Measurements from ENCODE around the gene RYR2. TPM values are rescaled to one million over a fixed set of nuclear protein-coding genes. Genes with fewer than 3 reads are reported as not detected.
"Not testable (repeated sequence)": the region's sequence is repeated elsewhere in the genome, so short reads cannot be mapped to it uniquely, and the experiment has no call there.

RYR2 gene
- total RNA-seq, 1 donor from 2014 or later: 4.8 TPM

DNA sequence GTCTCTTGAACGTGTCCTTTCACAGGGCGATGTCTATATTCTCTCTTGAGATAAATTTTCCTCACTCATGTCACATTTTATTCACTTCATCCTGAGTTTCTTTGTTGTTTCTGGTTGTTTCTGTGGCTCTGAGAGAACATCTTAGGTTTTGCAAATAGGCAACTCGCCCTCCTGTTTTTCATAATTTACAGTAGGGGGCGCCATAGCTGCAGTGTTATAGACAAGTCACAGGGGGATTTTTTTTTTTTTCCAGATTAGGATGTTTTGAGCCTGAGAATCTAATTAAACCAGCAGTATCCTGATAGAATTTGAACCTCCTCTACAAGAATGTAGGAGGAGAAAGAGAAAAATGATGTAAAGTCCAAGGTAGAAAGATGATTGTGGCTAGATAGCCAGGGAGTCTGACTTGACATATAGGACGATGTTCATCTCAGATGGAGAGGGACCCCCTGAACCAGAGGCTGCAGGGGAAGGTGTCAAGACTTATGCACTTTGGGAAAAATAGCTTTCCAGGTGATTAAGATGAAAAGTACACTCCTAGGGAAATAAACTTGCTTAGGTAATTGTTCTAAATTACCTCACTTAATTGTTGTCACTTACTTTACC is 772.4 kb downstream of the RYR2 start:
- no peak overlapping the region for H3K27ac ChIP-seq
- intact Hi-C loops (cut with DNase I): no loop called here
- TF ChIP-seq, protein P1, sequence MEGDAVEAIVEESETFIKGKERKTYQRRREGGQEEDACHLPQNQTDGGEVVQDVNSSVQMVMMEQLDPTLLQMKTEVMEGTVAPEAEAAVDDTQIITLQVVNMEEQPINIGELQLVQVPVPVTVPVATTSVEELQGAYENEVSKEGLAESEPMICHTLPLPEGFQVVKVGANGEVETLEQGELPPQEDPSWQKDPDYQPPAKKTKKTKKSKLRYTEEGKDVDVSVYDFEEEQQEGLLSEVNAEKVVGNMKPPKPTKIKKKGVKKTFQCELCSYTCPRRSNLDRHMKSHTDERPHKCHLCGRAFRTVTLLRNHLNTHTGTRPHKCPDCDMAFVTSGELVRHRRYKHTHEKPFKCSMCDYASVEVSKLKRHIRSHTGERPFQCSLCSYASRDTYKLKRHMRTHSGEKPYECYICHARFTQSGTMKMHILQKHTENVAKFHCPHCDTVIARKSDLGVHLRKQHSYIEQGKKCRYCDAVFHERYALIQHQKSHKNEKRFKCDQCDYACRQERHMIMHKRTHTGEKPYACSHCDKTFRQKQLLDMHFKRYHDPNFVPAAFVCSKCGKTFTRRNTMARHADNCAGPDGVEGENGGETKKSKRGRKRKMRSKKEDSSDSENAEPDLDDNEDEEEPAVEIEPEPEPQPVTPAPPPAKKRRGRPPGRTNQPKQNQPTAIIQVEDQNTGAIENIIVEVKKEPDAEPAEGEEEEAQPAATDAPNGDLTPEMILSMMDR (IDR thresholded peaks at IDR 0.05): peak; percentile 30
- no peaks in the 10 kb centered on the region for H3K4me1 ChIP-seq
- H3K27me3 ChIP-seq (ENCODE audit: low read depth): no peaks in the 10 kb centered on the region
- no peaks in the 10 kb centered on the region for H3K9me3 ChIP-seq
- no peaks in the 10 kb centered on the region for H3K36me3 ChIP-seq
- DNase-seq (no peak), ATAC-seq (no peak)
- no peak overlapping the region for H3K4me3 ChIP-seq

DNA sequence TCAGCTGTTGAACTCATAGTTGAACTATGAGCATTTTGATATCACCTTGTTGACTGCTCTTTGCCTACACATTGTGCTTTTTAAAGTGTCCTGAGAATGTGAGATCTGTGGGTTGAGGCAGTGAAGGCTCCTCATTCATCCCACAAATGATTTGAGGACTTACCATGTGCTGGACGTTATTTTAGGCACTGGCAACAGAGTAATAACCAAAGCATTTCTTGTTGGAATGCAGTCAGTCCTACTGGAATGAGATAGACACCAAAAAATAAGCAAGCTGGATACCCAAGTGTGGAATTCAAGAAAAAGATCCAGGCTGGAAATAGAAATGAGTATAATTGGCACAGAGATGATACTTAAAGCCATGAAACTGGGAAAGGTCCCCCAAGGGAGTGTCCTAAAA is 775.3 kb downstream of the RYR2 start:
- Histone ChIP-seq H3K9me3 (no peaks in the 10 kb centered on the region), H3K27me3 (ENCODE audit: low read depth) (no peaks in the 10 kb centered on the region), H3K27ac (no peak overlapping the region), H3K4me3 (no peak overlapping the region), H3K36me3 (no peaks in the 10 kb centered on the region), H3K4me1 (no peaks in the 10 kb centered on the region)
- DNase-seq: no peak
- ATAC-seq: no peak
- intact Hi-C loops (cut with DNase I): no loop called here
- TF ChIP-seq, protein P1 (IDR thresholded peaks at IDR 0.05): no peak

DNA sequence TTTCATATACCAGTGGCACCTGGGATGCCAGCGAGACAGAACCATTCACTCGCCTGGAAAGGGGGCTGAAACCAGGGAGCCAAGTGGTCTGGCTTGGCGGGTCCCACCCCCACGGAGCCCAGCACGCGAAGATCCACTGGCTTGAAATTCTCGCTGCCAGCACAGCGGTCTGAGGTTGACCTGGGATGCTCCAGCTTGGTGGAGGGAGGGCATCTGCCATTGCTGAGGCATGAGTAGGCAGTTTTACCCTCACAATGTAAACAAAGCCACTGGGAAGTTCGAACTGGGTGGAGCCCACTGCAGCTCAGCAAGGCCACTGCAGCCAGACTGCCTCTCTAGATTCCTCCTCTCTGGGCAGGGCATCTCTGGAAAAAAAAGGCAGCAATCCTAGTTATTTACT is 778.6 kb downstream of the RYR2 start:
- H3K4me1 ChIP-seq; intact Hi-C loops (cut with DNase I); H3K36me3 ChIP-seq; H3K27me3 ChIP-seq (ENCODE audit: low read depth); H3K9me3 ChIP-seq; ATAC-seq; H3K4me3 ChIP-seq; DNase-seq; H3K27ac ChIP-seq: not testable (repeated sequence)

DNA sequence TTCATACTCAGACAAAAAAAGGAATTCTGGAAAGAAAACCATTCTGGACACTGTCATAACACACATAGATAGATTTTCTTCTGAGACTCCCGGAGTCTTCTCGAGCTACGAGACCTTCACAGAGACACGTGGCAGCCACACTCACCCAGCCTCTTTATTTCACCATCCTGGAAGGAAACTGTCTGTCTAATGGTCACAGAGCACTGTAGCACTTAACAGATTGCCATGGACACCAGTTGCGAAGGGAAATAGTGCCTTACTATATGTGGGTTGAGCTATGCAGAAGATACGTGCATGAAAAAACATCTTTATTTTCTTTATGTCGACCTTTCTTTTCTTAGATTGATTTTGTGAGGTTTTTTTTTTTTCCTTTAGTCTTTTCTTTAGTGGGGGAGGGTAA is 790.9 kb downstream of the RYR2 start:
- H3K4me3 ChIP-seq: no peak overlapping the region
- H3K27ac ChIP-seq: no peak overlapping the region
- H3K36me3 ChIP-seq: no peaks in the 10 kb centered on the region
- TF ChIP-seq, protein P1 (IDR thresholded peaks at IDR 0.05): no peak
- intact Hi-C loops (cut with DNase I): no loop called here
- no peaks in the 10 kb centered on the region for H3K4me1 ChIP-seq
- no peak for ATAC-seq
- DNase-seq: no peak
- no peaks in the 10 kb centered on the region for H3K27me3 ChIP-seq (ENCODE audit: low read depth)
- H3K9me3 ChIP-seq: no peaks in the 10 kb centered on the region

DNA sequence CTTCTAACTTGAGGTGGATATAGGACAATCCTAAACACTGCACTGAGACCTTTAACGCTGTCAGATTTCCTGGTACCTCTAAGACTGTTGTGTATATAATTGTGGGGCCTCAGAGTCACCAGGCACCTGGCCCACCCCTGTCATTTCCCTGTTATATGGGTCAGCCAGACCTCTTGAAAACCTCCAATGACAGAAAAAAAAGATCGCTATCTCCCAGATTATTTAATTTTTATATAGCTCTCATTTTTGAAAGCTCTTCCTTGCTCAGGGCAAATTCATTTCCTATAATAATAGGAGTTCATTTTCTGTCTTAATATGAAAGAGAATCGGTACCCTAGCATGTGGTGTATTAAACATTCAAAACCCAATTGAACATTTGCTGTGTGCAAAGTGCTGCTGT is 792.1 kb downstream of the RYR2 start:
- intact Hi-C loops (cut with DNase I): no loop called here
- ATAC-seq: no peak
- TF ChIP-seq, protein P1 (IDR thresholded peaks at IDR 0.05): no peak

DNA sequence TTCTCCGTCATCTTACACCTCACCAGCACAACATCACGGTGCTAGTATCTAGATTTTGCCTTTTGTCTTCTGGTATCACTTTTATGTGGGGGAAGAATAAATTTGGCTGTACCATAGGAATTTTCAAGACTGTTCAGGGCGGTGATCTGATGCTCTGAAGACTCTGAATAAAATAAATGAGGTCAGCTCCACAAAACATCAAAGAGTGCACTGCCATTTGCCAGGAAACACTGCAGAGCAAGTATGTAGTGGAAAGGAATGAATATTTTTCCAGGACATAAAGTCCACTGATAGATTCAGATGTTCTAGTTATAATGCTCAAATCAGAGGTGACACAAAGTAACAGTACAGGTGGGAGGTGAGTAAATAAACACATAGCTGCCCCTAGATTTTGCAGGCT is 792.5 kb downstream of the RYR2 start:
- Histone ChIP-seq H3K9me3 (no peaks in the 10 kb centered on the region), H3K36me3 (no peaks in the 10 kb centered on the region), H3K27me3 (ENCODE audit: low read depth) (no peaks in the 10 kb centered on the region), H3K4me3 (no peak overlapping the region), H3K4me1 (no peaks in the 10 kb centered on the region), H3K27ac (no peak overlapping the region)
- TF ChIP-seq, protein P1 (IDR thresholded peaks at IDR 0.05): no peak
- ATAC-seq: no peak
- DNase-seq: no peak
- intact Hi-C loops (cut with DNase I): no loop called here

More for the DNA sequence above, 792.1 kb downstream of the RYR2 start:
- no peak for DNase-seq
- no peaks in the 10 kb centered on the region for H3K9me3 ChIP-seq
- H3K4me3 ChIP-seq: no peak overlapping the region
- no peaks in the 10 kb centered on the region for H3K27me3 ChIP-seq (ENCODE audit: low read depth)
- H3K36me3 ChIP-seq: no peaks in the 10 kb centered on the region
- H3K27ac ChIP-seq: no peak overlapping the region
- H3K4me1 ChIP-seq: no peaks in the 10 kb centered on the region

All from lower lobe of right lung (tissue), 2 donors.